HL-60 (cell line): ENCODE data around the gene CTAGE15.
"Not testable (repeated sequence)": the region's sequence is repeated elsewhere in the genome, so short reads cannot be mapped to it uniquely, and the experiment has no call there.

Experiments used
- DNase-seq, 2 experiments: peaks; one replicate each; pipeline ENCODE4 v3.0.0-alpha.2; 2010 to 2020; ENCODE audit warnings: low read depth in 1 of 2, low spot score in 1 of 2
- H3K27ac ChIP-seq: fragments of 250-450 bp; sonication (Bioruptor Pico); replicated peaks from 2 replicates; pipeline ENCODE4 v1.5.1; 2020; ENCODE audit warnings: mild to moderate bottlenecking, moderate library complexity
- H3K27me3 ChIP-seq: fragments of 250-450 bp; sonication (Bioruptor Pico); 2 replicates; pipeline ENCODE4 v1.5.1; 2021; ENCODE audit warnings: mild to moderate bottlenecking, moderate library complexity; ENCODE audit not compliant: insufficient read depth, poor library complexity, severe bottlenecking
- H3K4me3 ChIP-seq: replicated peaks from 2 replicates; pipeline ENCODE4 v1.5.1; 2011; ENCODE audit warnings: mild to moderate bottlenecking, control low read depth, low read length; ENCODE audit not compliant: insufficient read depth

CTAGE15 gene

GRCh38 chr7:143606088-143606487 lies 34.5 kb downstream of the CTAGE15 start:
- H3K27ac ChIP-seq, H3K27me3 ChIP-seq, DNase-seq, H3K4me3 ChIP-seq: not testable (repeated sequence)

DNA sequence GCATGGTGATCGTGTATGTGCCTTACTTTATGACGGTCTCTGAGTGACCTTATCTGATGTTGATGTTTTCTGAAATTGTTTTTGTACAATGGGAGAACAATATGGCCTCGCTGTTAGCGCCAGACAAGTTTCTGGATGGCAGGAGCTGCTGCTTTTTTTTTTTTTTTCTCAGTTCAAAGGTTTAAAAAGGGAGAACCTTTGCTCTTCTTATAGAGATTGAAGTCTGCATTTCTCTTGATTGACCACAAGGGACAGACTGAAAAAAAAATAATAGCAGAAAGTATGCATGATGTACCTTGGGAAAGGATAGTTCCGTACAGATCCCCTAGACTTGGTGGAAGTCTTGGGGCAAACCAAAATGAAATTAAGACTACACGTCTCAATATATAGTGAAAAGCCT lies 43.9 kb downstream of the CTAGE15 start:
- DNase-seq, H3K27ac ChIP-seq: not testable (repeated sequence)

GRCh38 chr7:143617204-143617603 lies 45.6 kb downstream of the CTAGE15 start:
- H3K4me3 ChIP-seq, DNase-seq, H3K27ac ChIP-seq, H3K27me3 ChIP-seq: not testable (repeated sequence)

More for the DNA sequence above, 43.9 kb downstream of the CTAGE15 start:
- H3K4me3 ChIP-seq, H3K27me3 ChIP-seq: not testable (repeated sequence)

DNA sequence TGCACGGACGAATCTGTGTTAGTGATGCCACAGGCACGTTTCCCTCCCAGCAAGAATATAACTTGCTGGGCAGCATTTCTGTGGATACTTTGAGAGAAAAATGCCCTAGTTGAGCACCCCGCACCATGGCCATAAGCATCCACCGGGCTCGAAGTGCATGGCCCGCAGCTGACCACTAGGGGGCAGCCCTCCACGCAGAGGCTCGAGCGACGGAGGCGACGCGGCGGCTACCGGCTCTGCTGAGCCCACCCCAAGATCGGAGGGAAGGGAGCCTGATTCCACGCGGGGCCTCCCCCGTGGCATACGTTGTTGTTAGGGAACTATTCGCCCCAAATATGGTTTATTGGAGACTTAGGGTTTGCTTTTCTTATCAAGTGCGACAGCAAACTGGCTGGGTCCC lies 48.5 kb downstream of the CTAGE15 start:
- not testable (repeated sequence) for DNase-seq, H3K27me3 ChIP-seq, H3K27ac ChIP-seq, H3K4me3 ChIP-seq

- H3K4me3 ChIP-seq, H3K27ac ChIP-seq, DNase-seq, H3K27me3 ChIP-seq: not testable (repeated sequence)
Observed at GRCh38 chr7:143620646-143621045, 49.0 kb downstream of the CTAGE15 start, which contains the start of gene TCAF2. Gene TCAF2 (plus strand): TSS chr7:143620974.

GRCh38 chr7:143621175-143621574 lies 49.6 kb downstream of the CTAGE15 start:
- not testable (repeated sequence) for DNase-seq, H3K27ac ChIP-seq, H3K27me3 ChIP-seq, H3K4me3 ChIP-seq

DNA sequence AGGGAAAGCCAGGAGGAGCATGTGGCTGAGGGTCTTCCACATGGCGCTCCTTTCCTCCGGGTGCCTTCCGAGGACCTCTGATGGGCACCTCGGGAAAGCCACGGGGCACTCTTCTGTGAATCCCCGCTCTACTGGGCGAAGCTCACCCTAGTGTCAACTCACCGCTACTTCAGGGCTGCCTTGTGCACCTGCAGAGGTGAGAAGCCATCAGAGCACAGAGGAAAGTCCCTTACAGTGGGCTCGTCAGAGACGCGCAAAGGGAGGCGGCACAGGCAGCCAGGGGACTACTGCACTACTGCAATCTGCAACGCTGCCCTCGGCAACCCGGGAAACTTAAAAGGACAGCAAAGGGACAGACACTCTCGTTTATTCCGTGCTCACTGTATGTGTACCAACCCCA lies 50.5 kb downstream of the CTAGE15 start:
- not testable (repeated sequence) for H3K27ac ChIP-seq, H3K4me3 ChIP-seq, DNase-seq, H3K27me3 ChIP-seq
